Activated CD8-positive, alpha-beta memory T cell treated with anti-CD3 and anti-CD28 coated beads for 48 hours (primary cell): ENCODE results near the gene DPCD.
"Not testable (repeated sequence)": the region's sequence is repeated elsewhere in the genome, so short reads cannot be mapped to it uniquely, and the experiment has no call there.

Source experiments
- DNase-seq, 3 experiments: peaks; one replicate each; pipeline ENCODE4 v3.0.0-alpha.2; 2020; ENCODE audit warnings: low read depth in 2 of 3, low spot score in 2 of 3

The DPCD gene

GRCh38 chr10:101617102-101617823 is 29.1 kb downstream of the DPCD start:
- DNase-seq = no peak

GRCh38 chr10:101617824-101618568 is 29.9 kb downstream of the DPCD start:
- DNase-seq = no peak

- DNase-seq = no peak
Observed at GRCh38 chr10:101618871-101619270, 30.8 kb downstream of the DPCD start.

- DNase-seq = no peak
Observed at GRCh38 chr10:101619983-101620382, 31.9 kb downstream of the DPCD start.

- no peak for DNase-seq
Observed at GRCh38 chr10:101623528-101623927, 35.4 kb downstream of the DPCD start.

GRCh38 chr10:101624526-101625102 is 36.5 kb downstream of the DPCD start:
- DNase-seq = no peak

- DNase-seq = no peak
Observed at GRCh38 chr10:101625821-101626412, 37.8 kb downstream of the DPCD start.

- DNase-seq = no peak
Observed at GRCh38 chr10:101629837-101630632, 41.9 kb downstream of the DPCD start.

GRCh38 chr10:101630633-101630920 is 42.5 kb downstream of the DPCD start:
- DNase-seq = no peak

GRCh38 chr10:101631821-101632475 is 43.8 kb downstream of the DPCD start:
- DNase-seq = no peak

- not testable (repeated sequence) for DNase-seq
Observed at GRCh38 chr10:101633510-101633909, 45.4 kb downstream of the DPCD start.

GRCh38 chr10:101639141-101639900 is 51.2 kb downstream of the DPCD start:
- no peak for DNase-seq

- no peak for DNase-seq
Observed at GRCh38 chr10:101643546-101643945, 55.4 kb downstream of the DPCD start.

GRCh38 chr10:101644002-101644401 is 55.9 kb downstream of the DPCD start:
- no peak for DNase-seq

GRCh38 chr10:101645659-101646058 is 57.5 kb downstream of the DPCD start:
- DNase-seq = no peak

GRCh38 chr10:101646364-101646763 is 58.2 kb downstream of the DPCD start:
- DNase-seq = no peak

GRCh38 chr10:101647255-101647654 is 59.1 kb downstream of the DPCD start:
- DNase-seq = no peak

- DNase-seq = no peak
Observed at GRCh38 chr10:101649525-101650085, 61.5 kb downstream of the DPCD start.

GRCh38 chr10:101650863-101651262 is 62.7 kb downstream of the DPCD start:
- no peak for DNase-seq

GRCh38 chr10:101651336-101651735 is 63.2 kb downstream of the DPCD start:
- no peak for DNase-seq
